Upper lobe of left lung (tissue), 4 donors: ENCODE results near the gene VWA7.

Experiments
- CTCF ChIP-seq, 6 experiments: fragments of 450-650 bp in 4 of 6; fragments of 200-600 bp in 2 of 6; sonication (generic) in 2 of 6; IDR thresholded peaks; one replicate each; pipeline ENCODE4 v1.5.1; 2016 to 2019; ENCODE audit warnings: antibody characterized with exemption in 6 of 6
- EP300 ChIP-seq, 4 donors: sonication (generic); formaldehyde crosslinking; IDR thresholded peaks; one replicate each; pipeline ENCODE4 v1.5.1; 2017; ENCODE audit warnings: antibody characterized with exemption in 4 of 4, control low read depth in 2 of 4
- POLR2A ChIP-seq, 4 donors: fragments of 450-650 bp; IDR thresholded peaks; one replicate each; pipeline ENCODE4 v1.5.1; 2016 to 2017; ENCODE audit warnings: antibody characterized with exemption in 4 of 4, mild to moderate bottlenecking in 2 of 4
- POLR2AphosphoS5 ChIP-seq, 2 donors: sonication (generic); formaldehyde crosslinking; IDR thresholded peaks; one replicate each; pipeline ENCODE4 v1.5.1; 2017; ENCODE audit warnings: antibody characterized with exemption in 2 of 2

GRCh38 chr6:31795616-31796298, 18.6 kb upstream of the VWA7 start, which contains the start of gene VARS1:
- TF ChIP-seq POLR2A (IDR thresholded peaks at IDR 0.05) (peak in 3 of 4 donors; percentile 64 to 66 (median 65)), CTCF (IDR thresholded peaks at IDR 0.05) (peak; percentile 86 to 100 (median 99)), EP300 (IDR thresholded peaks at IDR 0.05) (no peak), POLR2AphosphoS5 (IDR thresholded peaks at IDR 0.05) (peak; percentile 58 to 74)
